ENCODE data around the gene ZC3H8. TPM values are rescaled to one million over a fixed set of nuclear protein-coding genes. Genes with fewer than 3 reads are reported as not detected.

Gene ZC3H8
- total RNA-seq, 1 donor from 2014 or later, result 7.5 TPM

DNA sequence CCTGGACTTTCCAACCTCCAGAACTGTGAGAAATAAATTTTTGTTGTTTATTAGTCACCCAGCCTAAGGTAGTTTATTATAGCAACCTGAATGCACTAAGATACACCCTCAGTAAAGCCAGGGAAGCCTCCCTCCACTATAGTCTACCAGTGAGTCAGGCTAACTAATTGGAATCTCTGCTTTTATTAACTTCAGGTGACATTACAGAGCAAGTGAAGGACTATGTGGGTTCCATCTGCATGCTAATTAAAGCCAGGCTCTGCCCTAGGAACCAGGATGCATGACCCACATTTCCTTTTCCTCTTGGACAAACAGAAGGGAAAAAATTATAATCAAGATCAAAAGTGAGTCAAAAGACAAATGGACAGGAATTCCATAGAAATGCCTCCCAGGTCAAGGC lies 56.1 kb downstream of the ZC3H8 start:
- H3K36me3 ChIP-seq (ENCODE audit: insufficient read depth, low read length), result no peaks in the 10 kb centered on the region
- H3K27me3 ChIP-seq (ENCODE audit: insufficient read depth, low read length), result peaks cover 4% of the 10 kb centered on the region
- H3K36me3 Mint-ChIP-seq (ENCODE audit: low read depth, unreplicated experiment), result no peaks in the 10 kb centered on the region
- H3K4me3 ChIP-seq (ENCODE audit: insufficient read depth, low read depth, low read length), result no peak overlapping the region
- DNase-seq (ENCODE audit: low read depth), result no peak
- FAIRE-seq, result no peak
- H3K4me3 Mint-ChIP-seq (ENCODE audit: unreplicated experiment), result no peak overlapping the region
- H4K20me1 ChIP-seq (ENCODE audit: insufficient read depth, low read length), result no peaks in the 10 kb centered on the region
- H2AFZ ChIP-seq (ENCODE audit: low read depth, low read length), result no peak overlapping the region
- peaks cover 10% of the 10 kb centered on the region for H3K27me3 Mint-ChIP-seq (ENCODE audit: low read depth, unreplicated experiment)
- no peak overlapping the region for H3K27ac ChIP-seq (ENCODE audit: low read depth, low read length)
- H3K79me2 ChIP-seq (ENCODE audit: insufficient read depth, low read length), result no peaks in the 10 kb centered on the region
- H3K4me2 ChIP-seq (ENCODE audit: low read length), result no peak overlapping the region
- H3K9ac ChIP-seq (ENCODE audit: low read length), result no peak overlapping the region
- peaks cover 13% of the 10 kb centered on the region for H3K9me3 Mint-ChIP-seq (ENCODE audit: unreplicated experiment)
- no peaks in the 10 kb centered on the region for H3K4me1 Mint-ChIP-seq (ENCODE audit: low read depth, unreplicated experiment)
- TF ChIP-seq, protein P1, sequence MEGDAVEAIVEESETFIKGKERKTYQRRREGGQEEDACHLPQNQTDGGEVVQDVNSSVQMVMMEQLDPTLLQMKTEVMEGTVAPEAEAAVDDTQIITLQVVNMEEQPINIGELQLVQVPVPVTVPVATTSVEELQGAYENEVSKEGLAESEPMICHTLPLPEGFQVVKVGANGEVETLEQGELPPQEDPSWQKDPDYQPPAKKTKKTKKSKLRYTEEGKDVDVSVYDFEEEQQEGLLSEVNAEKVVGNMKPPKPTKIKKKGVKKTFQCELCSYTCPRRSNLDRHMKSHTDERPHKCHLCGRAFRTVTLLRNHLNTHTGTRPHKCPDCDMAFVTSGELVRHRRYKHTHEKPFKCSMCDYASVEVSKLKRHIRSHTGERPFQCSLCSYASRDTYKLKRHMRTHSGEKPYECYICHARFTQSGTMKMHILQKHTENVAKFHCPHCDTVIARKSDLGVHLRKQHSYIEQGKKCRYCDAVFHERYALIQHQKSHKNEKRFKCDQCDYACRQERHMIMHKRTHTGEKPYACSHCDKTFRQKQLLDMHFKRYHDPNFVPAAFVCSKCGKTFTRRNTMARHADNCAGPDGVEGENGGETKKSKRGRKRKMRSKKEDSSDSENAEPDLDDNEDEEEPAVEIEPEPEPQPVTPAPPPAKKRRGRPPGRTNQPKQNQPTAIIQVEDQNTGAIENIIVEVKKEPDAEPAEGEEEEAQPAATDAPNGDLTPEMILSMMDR (IDR thresholded peaks at IDR 0.05; ENCODE audit: insufficient read depth, low read depth, low read length), result no peak
- no peak for TF ChIP-seq EZH2 (IDR thresholded peaks at IDR 0.05; ENCODE audit: insufficient read depth, low read length)
- H3K4me1 ChIP-seq (ENCODE audit: insufficient read depth, low read length), result no peaks in the 10 kb centered on the region
- no peaks in the 10 kb centered on the region for H3K9me3 ChIP-seq (ENCODE audit: insufficient read depth, low read depth, low read length)
- H3K27ac Mint-ChIP-seq (ENCODE audit: unreplicated experiment), result no peak overlapping the region

DNA sequence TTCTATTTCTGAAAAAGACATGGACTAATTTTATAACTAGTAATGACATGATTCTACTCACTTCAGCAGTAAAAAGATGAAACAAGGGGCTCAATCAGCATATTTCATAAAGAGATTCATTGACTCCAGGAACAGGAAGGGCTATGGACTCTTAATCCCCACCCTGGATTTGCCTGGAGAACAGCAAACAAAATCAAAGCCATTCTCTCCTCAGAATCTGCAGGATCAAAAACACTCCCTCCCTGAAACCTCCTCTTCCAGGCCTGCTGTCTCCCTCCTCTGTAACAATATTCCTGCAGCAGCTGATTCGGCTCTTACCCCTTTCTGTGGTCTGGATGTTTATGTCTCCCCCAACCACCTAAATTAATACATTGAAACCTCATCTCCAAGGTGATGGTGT lies 57.0 kb downstream of the ZC3H8 start:
- Histone ChIP-seq H3K27me3 (ENCODE audit: insufficient read depth, low read length) (peaks cover 4% of the 10 kb centered on the region), H3K36me3 (ENCODE audit: insufficient read depth, low read length) (no peaks in the 10 kb centered on the region), H3K4me1 (ENCODE audit: insufficient read depth, low read length) (no peaks in the 10 kb centered on the region), H3K4me3 (ENCODE audit: insufficient read depth, low read depth, low read length) (no peak overlapping the region), H3K79me2 (ENCODE audit: insufficient read depth, low read length) (no peaks in the 10 kb centered on the region), H4K20me1 (ENCODE audit: insufficient read depth, low read length) (no peaks in the 10 kb centered on the region), H2AFZ (ENCODE audit: low read depth, low read length) (no peak overlapping the region), H3K4me2 (ENCODE audit: low read length) (no peak overlapping the region), H3K9ac (ENCODE audit: low read length) (no peak overlapping the region), H3K27ac (ENCODE audit: low read depth, low read length) (no peak overlapping the region), H3K9me3 (ENCODE audit: insufficient read depth, low read depth, low read length) (no peaks in the 10 kb centered on the region)
- no peak for DNase-seq (ENCODE audit: low read depth)
- H3K27me3 Mint-ChIP-seq (ENCODE audit: low read depth, unreplicated experiment), result peaks cover 10% of the 10 kb centered on the region
- H3K4me1 Mint-ChIP-seq (ENCODE audit: low read depth, unreplicated experiment), result no peaks in the 10 kb centered on the region
- TF ChIP-seq, protein P1 (IDR thresholded peaks at IDR 0.05; ENCODE audit: insufficient read depth, low read depth, low read length), result no peak
- no peak for TF ChIP-seq EZH2 (IDR thresholded peaks at IDR 0.05; ENCODE audit: insufficient read depth, low read length)
- H3K36me3 Mint-ChIP-seq (ENCODE audit: low read depth, unreplicated experiment), result no peaks in the 10 kb centered on the region
- H3K27ac Mint-ChIP-seq (ENCODE audit: unreplicated experiment), result no peak overlapping the region
- H3K4me3 Mint-ChIP-seq (ENCODE audit: unreplicated experiment), result no peak overlapping the region
- H3K9me3 Mint-ChIP-seq (ENCODE audit: unreplicated experiment), result peaks cover 5% of the 10 kb centered on the region
- no peak for FAIRE-seq

DNA sequence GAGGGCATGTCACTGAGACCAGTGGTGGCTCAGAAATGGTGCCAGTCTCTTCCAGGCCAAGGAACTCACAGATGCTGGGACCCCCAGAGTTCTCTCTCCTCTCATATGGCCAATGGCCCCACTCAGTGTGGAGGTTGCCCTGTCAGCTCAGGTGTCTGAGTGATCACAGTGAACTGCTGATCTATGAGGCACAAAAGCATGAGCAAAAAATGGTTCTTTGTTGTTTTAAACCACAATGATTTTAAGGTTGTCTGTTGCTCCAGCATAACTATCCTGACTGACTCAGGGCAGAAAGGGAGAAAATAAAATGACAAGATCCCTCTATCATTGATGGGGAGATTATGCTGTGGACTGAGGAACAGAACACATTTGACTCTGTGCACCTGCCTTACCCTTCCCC lies 58.9 kb downstream of the ZC3H8 start:
- Histone ChIP-seq H3K27me3 (ENCODE audit: insufficient read depth, low read length) (peaks cover 4% of the 10 kb centered on the region), H2AFZ (ENCODE audit: low read depth, low read length) (no peak overlapping the region), H3K9me3 (ENCODE audit: insufficient read depth, low read depth, low read length) (no peaks in the 10 kb centered on the region), H3K4me1 (ENCODE audit: insufficient read depth, low read length) (no peaks in the 10 kb centered on the region), H3K79me2 (ENCODE audit: insufficient read depth, low read length) (no peaks in the 10 kb centered on the region), H3K4me3 (ENCODE audit: insufficient read depth, low read depth, low read length) (no peak overlapping the region), H3K9ac (ENCODE audit: low read length) (no peak overlapping the region), H3K4me2 (ENCODE audit: low read length) (no peak overlapping the region), H3K36me3 (ENCODE audit: insufficient read depth, low read length) (no peaks in the 10 kb centered on the region), H4K20me1 (ENCODE audit: insufficient read depth, low read length) (no peaks in the 10 kb centered on the region), H3K27ac (ENCODE audit: low read depth, low read length) (no peak overlapping the region)
- Mint-ChIP-seq H3K4me1 (ENCODE audit: low read depth, unreplicated experiment) (no peaks in the 10 kb centered on the region), H3K27ac (ENCODE audit: unreplicated experiment) (no peak overlapping the region), H3K9me3 (ENCODE audit: unreplicated experiment) (peaks cover 2% of the 10 kb centered on the region), H3K36me3 (ENCODE audit: low read depth, unreplicated experiment) (no peaks in the 10 kb centered on the region), H3K27me3 (ENCODE audit: low read depth, unreplicated experiment) (peaks cover 10% of the 10 kb centered on the region), H3K4me3 (ENCODE audit: unreplicated experiment) (no peak overlapping the region)
- DNase-seq (ENCODE audit: low read depth) (no peak), FAIRE-seq (no peak)
- TF ChIP-seq EZH2 (IDR thresholded peaks at IDR 0.05; ENCODE audit: insufficient read depth, low read length), result no peak
- TF ChIP-seq, protein P1 (IDR thresholded peaks at IDR 0.05; ENCODE audit: insufficient read depth, low read depth, low read length), result no peak

Measured in astrocyte (in vitro differentiated cells and primary cell).